AG04449 (cell line): ENCODE results near the gene CBFA2T3.

Experiments used
- CTCF ChIA-PET: fragments of 350-600 bp; formaldehyde crosslinking; extraction: SDS; loops from one replicate; lab custom pipeline; 2021; ENCODE audit warnings: antibody characterized with exemption; lab: Yijun Ruan, JAX
- POLR2A ChIA-PET: fragments of 400-600, 350-600 bp; formaldehyde crosslinking; extraction: SDS; loops from one replicate; lab custom pipeline; 2020; ENCODE audit warnings: antibody characterized with exemption, inconsistent platforms; lab: Yijun Ruan, JAX
- DNase-seq: peaks from one replicate; pipeline ENCODE4 v3.0.0-alpha.2; 2010; ENCODE audit warnings: low read depth, low spot score
- H3K4me3 ChIP-seq: 2 replicates; pipeline ENCODE4 v1.5.1; 2011; ENCODE audit warnings: low read depth, mild to moderate bottlenecking, control low read depth, low read length
- CTCF ChIP-seq: IDR thresholded peaks from one replicate; pipeline ENCODE4 v1.5.1; 2011; ENCODE audit warnings: mild to moderate bottlenecking, moderate library complexity, low read length, control low read depth, inconsistent platforms; ENCODE audit not compliant: insufficient read depth; ENCODE audit errors: missing control alignments

CBFA2T3 gene

GRCh38 chr16:88914750-88915368, 62.1 kb downstream of the CBFA2T3 start:
- POLR2A ChIA-PET, result no interaction called here
- no peak for TF ChIP-seq CTCF
- CTCF ChIA-PET, result interaction anchor here (1.0 kb wide), 1 partner anchor 11 kb away, joined by 3 read pairs; no protein-coding TSS in a partner anchor
- DNase-seq, result no peak
- peak overlapping the region; percentile 30 for H3K4me3 ChIP-seq

- TF ChIP-seq CTCF, result no peak
- no peak overlapping the region for H3K4me3 ChIP-seq
- ChIA-PET CTCF (no interaction called here), POLR2A (no interaction called here)
- no peak for DNase-seq
Observed at GRCh38 chr16:88913870-88914269, 63.1 kb downstream of the CBFA2T3 start.

- TF ChIP-seq CTCF, result no peak
- no peak for DNase-seq
- ChIA-PET POLR2A (no interaction called here), CTCF (no interaction called here)
- H3K4me3 ChIP-seq, result no peak overlapping the region
Observed at GRCh38 chr16:88913001-88913612, 63.9 kb downstream of the CBFA2T3 start.

GRCh38 chr16:88912556-88912955, 64.5 kb downstream of the CBFA2T3 start:
- POLR2A ChIA-PET, result no interaction called here
- H3K4me3 ChIP-seq, result no peak overlapping the region
- TF ChIP-seq CTCF, result no peak
- CTCF ChIA-PET, result no interaction called here
- no peak for DNase-seq

- ChIA-PET POLR2A (no interaction called here), CTCF (no interaction called here)
Observed at GRCh38 chr16:88911946-88912310, 65.1 kb downstream of the CBFA2T3 start.

More at GRCh38 chr16:88911946-88912310, 65.1 kb downstream of the CBFA2T3 start:
- no peak for TF ChIP-seq CTCF
- H3K4me3 ChIP-seq, result no peak overlapping the region
- no peak for DNase-seq
